ENCODE measurements around the gene CTTNBP2NL. TPM values are rescaled to one million over a fixed set of nuclear protein-coding genes. Genes with fewer than 3 reads are reported as not detected.
"Not testable (repeated sequence)": the region's sequence is repeated elsewhere in the genome, so short reads cannot be mapped to it uniquely, and the experiment has no call there.

The CTTNBP2NL gene
- total and polyA plus RNA-seq, 12 donors, result 3.9 to 20.6 (median 15.7) TPM

- H3K4me3 ChIP-seq, result peak overlapping the region; percentile 88 to 100 (median 94)
- H3K4me1 ChIP-seq, result peaks cover 0 to 86% (median 70%) of the 10 kb centered on the region in 9 donors
- no peaks in the 10 kb centered on the region for H3K36me3 ChIP-seq
- 15 to 17% methylated on average over 6 of the region's 6 CpGs for WGBS, 2 donors
- intact Hi-C loops (cut with DNase I), result loop anchor here in 3 of 10 donors (5.0 to 10.0 kb wide), 5 partner anchors 37 to 409 kb away; partner anchors contain the start of genes CAPZA1 (in 1 of the 3), RHOC (in 1 of the 3) and ST7L (in 1 of the 3)
- TF ChIP-seq CTCF (IDR thresholded peaks at IDR 0.05), result no peak
- no peaks in the 10 kb centered on the region for H3K9me3 ChIP-seq
- H3K27me3 ChIP-seq, result no peaks in the 10 kb centered on the region
- no peak for ATAC-seq
- peak overlapping the region; percentile 88 to 97 (median 94) for H3K27ac ChIP-seq
- no peak for DNase-seq
Observed at GRCh38 chr1:112395256-112395820, 676 bp upstream of the CTTNBP2NL start.

- Histone ChIP-seq H3K36me3 (no peaks in the 10 kb centered on the region), H3K4me1 (peaks cover 0 to 90% (median 71%) of the 10 kb centered on the region in 9 donors), H3K27ac (peak overlapping the region; percentile 78 to 97 (median 94)), H3K4me3 (peak overlapping the region; percentile 88 to 100 (median 94)), H3K27me3 (no peaks in the 10 kb centered on the region), H3K9me3 (no peaks in the 10 kb centered on the region)
- intact Hi-C loops (cut with DNase I), result loop anchor here in 3 of 10 donors (5.0 to 10.0 kb wide), 5 partner anchors 35 to 408 kb away; partner anchors contain the start of genes CAPZA1 (in 1 of the 3), RHOC (in 1 of the 3) and ST7L (in 1 of the 3)
- no peak for TF ChIP-seq CTCF (IDR thresholded peaks at IDR 0.05)
- ATAC-seq (peak in 3 of 8 donors; percentile 1 to 10 (median 5)), DNase-seq (no peak)
- 7% methylated on average over 11 of the region's 11 CpGs for WGBS, 2 donors
Observed at GRCh38 chr1:112396653-112397471, 848 bp downstream of the CTTNBP2NL start.

GRCh38 chr1:112397841-112398240 lies 1.8 kb downstream of the CTTNBP2NL start:
- Histone ChIP-seq H3K27ac (peak overlapping the region in 1 of 10 donors; percentile 94), H3K4me3 (peak overlapping the region in 7 of 10 donors; percentile 88 to 100 (median 94)), H3K4me1 (peaks cover 0 to 87% (median 65%) of the 10 kb centered on the region in 9 donors), H3K27me3 (no peaks in the 10 kb centered on the region), H3K9me3 (no peaks in the 10 kb centered on the region), H3K36me3 (no peaks in the 10 kb centered on the region)
- ATAC-seq (no peak), DNase-seq (no peak)
- TF ChIP-seq CTCF (IDR thresholded peaks at IDR 0.05), result no peak
- intact Hi-C loops (cut with DNase I), result loop anchor here in 3 of 10 donors (5.0 to 10.0 kb wide), 5 partner anchors 34 to 407 kb away; partner anchors contain the start of genes CAPZA1 (in 1 of the 3), RHOC (in 1 of the 3) and ST7L (in 1 of the 3)
- 62 to 67% methylated on average over 4 of the region's 4 CpGs for WGBS, 2 donors

- WGBS, 2 donors, result 76 to 80% methylated on average over 4 of the region's 4 CpGs
- no peak for ATAC-seq
- H3K27ac ChIP-seq, result peak overlapping the region in 2 of 10 donors; percentile 17 to 35
- intact Hi-C loops (cut with DNase I), result loop anchor here in 3 of 10 donors (5.0 to 10.0 kb wide), 5 partner anchors 33 to 405 kb away; partner anchors contain the start of genes CAPZA1 (in 1 of the 3), RHOC (in 1 of the 3) and ST7L (in 1 of the 3)
- H3K4me1 ChIP-seq, result peaks cover 0 to 87% (median 66%) of the 10 kb centered on the region in 9 donors
- no peaks in the 10 kb centered on the region for H3K9me3 ChIP-seq
- H3K27me3 ChIP-seq, result no peaks in the 10 kb centered on the region
- TF ChIP-seq CTCF (IDR thresholded peaks at IDR 0.05), result no peak
- no peak for DNase-seq
- no peak overlapping the region for H3K4me3 ChIP-seq
- H3K36me3 ChIP-seq, result no peaks in the 10 kb centered on the region
Observed at GRCh38 chr1:112399456-112399855, 3.4 kb downstream of the CTTNBP2NL start.

GRCh38 chr1:112400706-112401105 lies 4.7 kb downstream of the CTTNBP2NL start:
- DNase-seq, H3K36me3 ChIP-seq, H3K27ac ChIP-seq, H3K9me3 ChIP-seq, ATAC-seq, H3K4me3 ChIP-seq, H3K27me3 ChIP-seq: not testable (repeated sequence)
- peaks cover 0 to 77% (median 57%) of the 10 kb centered on the region in 9 donors for H3K4me1 ChIP-seq
- 85 to 91% methylated on average over 6 of the region's 6 CpGs for WGBS, 2 donors
- intact Hi-C loops (cut with DNase I), result loop anchor here in 1 of 10 donors (5.0 kb wide), 1 partner anchor 57 kb away; no protein-coding TSS in a partner anchor
